NCI-H1417 treated with DMSO at 0.1 percent for 48 hours (cell line): Measurements from ENCODE around the gene VAV2.

ENCODE experiments used
- DNase-seq: peaks from one replicate; lab custom pipeline; 2025; lab: John Stamatoyannopoulos, UW

The VAV2 gene

GRCh38 chr9:133795049-133795448 is 197.1 kb downstream of the VAV2 start:
- no peak for DNase-seq

GRCh38 chr9:133794016-133794760 is 197.9 kb downstream of the VAV2 start:
- DNase-seq: no peak

- no peak for DNase-seq
These were observed 198.7 kb downstream of the VAV2 start for GRCh38 chr9:133793471-133793870.

GRCh38 chr9:133792721-133793470 is 199.2 kb downstream of the VAV2 start:
- no peak for DNase-seq

GRCh38 chr9:133791735-133792649 is 200.1 kb downstream of the VAV2 start:
- DNase-seq: no peak

GRCh38 chr9:133791069-133791468 is 201.1 kb downstream of the VAV2 start:
- DNase-seq: no peak

- no peak for DNase-seq
These were observed 202.3 kb downstream of the VAV2 start for GRCh38 chr9:133789778-133790177.

- DNase-seq: no peak
These were observed 203.1 kb downstream of the VAV2 start for GRCh38 chr9:133788819-133789717.

GRCh38 chr9:133788045-133788818 is 203.9 kb downstream of the VAV2 start:
- no peak for DNase-seq

- no peak for DNase-seq
These were observed 204.4 kb downstream of the VAV2 start for GRCh38 chr9:133787754-133788025.

GRCh38 chr9:133786907-133787753 is 205.0 kb downstream of the VAV2 start:
- DNase-seq: no peak

GRCh38 chr9:133786371-133786753 is 205.8 kb downstream of the VAV2 start:
- DNase-seq: no peak

GRCh38 chr9:133785753-133786370 is 206.3 kb downstream of the VAV2 start:
- no peak for DNase-seq

GRCh38 chr9:133784731-133785561 is 207.2 kb downstream of the VAV2 start:
- no peak for DNase-seq

GRCh38 chr9:133783331-133783731 is 208.8 kb downstream of the VAV2 start:
- DNase-seq: no peak

- peak; percentile 12 for DNase-seq
These were observed 209.7 kb downstream of the VAV2 start for GRCh38 chr9:133782157-133783130.

GRCh38 chr9:133781828-133782135 is 210.3 kb downstream of the VAV2 start:
- no peak for DNase-seq
